ENCODE measurements around the gene ABI3BP.

The ABI3BP gene

GRCh38 chr3:100910986-100911385 lies 82.2 kb downstream of the ABI3BP start:
- no peaks in the 10 kb centered on the region for H3K27me3 ChIP-seq (ENCODE audit: control insufficient read depth in 1 of 2, insufficient read depth in 2 of 2, low read length in 2 of 2)
- no peak overlapping the region for H3K4me3 ChIP-seq (ENCODE audit: low read depth in 1 of 2, low read length in 2 of 2)
- H3K27ac ChIP-seq (ENCODE audit: low read depth, low read length) = no peak overlapping the region
- peaks cover 18% of the 10 kb centered on the region for H3K4me1 ChIP-seq (ENCODE audit: insufficient read depth, low read length)
- no peaks in the 10 kb centered on the region for H3K36me3 ChIP-seq (ENCODE audit: insufficient read depth, low read length)
- no peak overlapping the region for H3K9ac ChIP-seq (ENCODE audit: low read length)
- no peaks in the 10 kb centered on the region for H3K9me3 ChIP-seq (ENCODE audit: low read length)

- H3K9ac ChIP-seq (ENCODE audit: low read length) = no peak overlapping the region
- H3K36me3 ChIP-seq (ENCODE audit: insufficient read depth, low read length) = peaks cover 8% of the 10 kb centered on the region
These were observed 90.6 kb downstream of the ABI3BP start for GRCh38 chr3:100902572-100902971.

DNA sequence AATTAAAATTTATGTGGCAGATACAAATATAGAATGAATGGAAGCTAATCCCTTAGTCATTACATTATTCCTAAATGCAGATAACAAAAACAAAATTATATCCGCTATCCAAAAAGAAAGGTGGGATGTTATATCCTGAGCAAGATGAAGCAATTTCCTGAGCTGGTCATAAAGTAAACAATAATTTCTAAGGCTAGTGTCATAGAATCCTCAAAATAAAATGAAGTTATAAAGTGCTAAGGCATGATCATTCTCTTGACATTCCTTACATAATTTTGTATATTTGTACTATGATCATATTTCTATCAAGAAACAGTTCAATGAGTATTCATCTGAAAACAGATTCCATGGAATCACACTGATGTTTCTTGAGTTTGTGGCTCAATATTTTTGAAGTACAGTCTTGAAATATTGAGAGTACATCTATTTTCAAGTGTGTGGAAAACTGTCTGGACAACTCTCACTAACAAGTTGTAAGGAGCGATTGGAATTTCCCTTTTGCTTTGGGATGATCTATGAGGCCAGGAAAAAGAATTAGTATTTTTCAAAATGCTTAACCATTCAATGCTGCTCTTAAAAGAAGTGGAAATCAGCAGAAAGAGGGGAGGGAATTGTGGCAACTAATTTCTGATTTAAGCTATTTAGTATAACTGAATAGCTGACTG lies 92.4 kb downstream of the ABI3BP start:
- H3K9ac ChIP-seq (ENCODE audit: low read length) = no peak overlapping the region
- no peaks in the 10 kb centered on the region for H3K27me3 ChIP-seq (ENCODE audit: control insufficient read depth in 1 of 2, insufficient read depth in 2 of 2, low read length in 2 of 2)
- H3K4me1 ChIP-seq (ENCODE audit: insufficient read depth, low read length) = no peaks in the 10 kb centered on the region
- no peaks in the 10 kb centered on the region for H3K9me3 ChIP-seq (ENCODE audit: low read length)
- H3K27ac ChIP-seq (ENCODE audit: low read depth, low read length) = no peak overlapping the region
- H3K4me3 ChIP-seq (ENCODE audit: low read depth in 1 of 2, low read length in 2 of 2) = no peak overlapping the region
- peaks cover 8% of the 10 kb centered on the region for H3K36me3 ChIP-seq (ENCODE audit: insufficient read depth, low read length)

More at GRCh38 chr3:100902572-100902971, 90.6 kb downstream of the ABI3BP start:
- Histone ChIP-seq H3K4me3 (ENCODE audit: low read depth in 1 of 2, low read length in 2 of 2) (no peak overlapping the region), H3K27ac (ENCODE audit: low read depth, low read length) (no peak overlapping the region), H3K9me3 (ENCODE audit: low read length) (no peaks in the 10 kb centered on the region), H3K4me1 (ENCODE audit: insufficient read depth, low read length) (no peaks in the 10 kb centered on the region), H3K27me3 (ENCODE audit: control insufficient read depth in 1 of 2, insufficient read depth in 2 of 2, low read length in 2 of 2) (no peaks in the 10 kb centered on the region)

DNA sequence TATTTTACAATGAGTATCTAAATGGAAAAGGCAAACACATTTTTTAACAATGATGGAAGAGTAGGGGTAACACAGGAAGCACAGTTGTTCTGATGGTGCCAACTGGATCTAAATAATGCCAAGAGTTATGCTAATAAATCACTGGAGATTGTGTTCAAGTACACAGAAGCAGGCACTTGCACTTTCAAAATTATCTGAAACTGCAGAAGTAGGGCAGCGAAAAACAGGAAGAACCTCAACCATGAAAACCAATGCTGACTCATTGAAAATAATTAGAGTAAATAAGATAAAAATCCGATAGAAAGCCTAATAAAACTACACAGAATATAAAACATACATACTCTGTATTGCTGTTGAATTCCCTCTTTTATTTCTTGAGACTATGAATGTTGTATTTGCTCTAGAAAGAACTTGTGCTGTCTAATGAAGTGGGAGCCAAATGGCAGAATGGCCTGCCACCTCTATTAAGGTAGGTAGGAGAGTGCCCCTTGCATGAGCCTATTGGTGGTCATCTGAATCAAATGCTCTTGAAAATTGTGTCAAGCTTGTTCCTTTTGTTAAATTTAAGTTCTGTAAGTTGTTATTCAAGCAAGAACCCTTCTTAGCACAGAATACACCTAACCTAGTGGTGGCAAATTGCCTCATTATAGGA lies 93.7 kb downstream of the ABI3BP start:
- Histone ChIP-seq H3K4me3 (ENCODE audit: low read depth in 1 of 2, low read length in 2 of 2) (no peak overlapping the region), H3K27me3 (ENCODE audit: control insufficient read depth in 1 of 2, insufficient read depth in 2 of 2, low read length in 2 of 2) (no peaks in the 10 kb centered on the region), H3K9me3 (ENCODE audit: low read length) (no peaks in the 10 kb centered on the region), H3K27ac (ENCODE audit: low read depth, low read length) (no peak overlapping the region), H3K9ac (ENCODE audit: low read length) (no peak overlapping the region), H3K36me3 (ENCODE audit: insufficient read depth, low read length) (peaks cover 8% of the 10 kb centered on the region), H3K4me1 (ENCODE audit: insufficient read depth, low read length) (no peaks in the 10 kb centered on the region)

DNA sequence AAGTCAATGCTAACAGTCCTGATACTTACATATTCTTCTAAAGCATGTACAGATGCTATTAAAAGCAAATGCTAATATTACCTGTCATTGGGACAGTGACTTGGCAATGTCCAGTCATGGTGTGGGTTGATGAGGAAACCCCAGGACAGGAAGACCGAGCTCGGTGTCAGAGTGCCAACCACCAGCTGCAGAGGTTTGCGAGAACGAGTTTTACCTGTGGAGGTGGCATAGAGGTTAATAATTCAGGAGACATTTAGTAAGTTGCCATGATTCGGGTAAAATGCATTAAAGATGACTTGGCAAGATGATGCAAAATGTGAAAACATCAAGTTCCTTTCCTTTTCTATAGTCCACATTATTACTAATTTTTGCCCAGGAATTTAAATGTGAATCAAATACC lies 94.5 kb downstream of the ABI3BP start:
- no peaks in the 10 kb centered on the region for H3K27me3 ChIP-seq (ENCODE audit: control insufficient read depth in 1 of 2, insufficient read depth in 2 of 2, low read length in 2 of 2)
- H3K9ac ChIP-seq (ENCODE audit: low read length) = no peak overlapping the region

GRCh38 chr3:100896994-100897393 lies 96.2 kb downstream of the ABI3BP start:
- Histone ChIP-seq H3K9ac (ENCODE audit: low read length) (no peak overlapping the region), H3K36me3 (ENCODE audit: insufficient read depth, low read length) (peaks cover 13% of the 10 kb centered on the region), H3K27ac (ENCODE audit: low read depth, low read length) (no peak overlapping the region), H3K27me3 (ENCODE audit: control insufficient read depth in 1 of 2, insufficient read depth in 2 of 2, low read length in 2 of 2) (no peaks in the 10 kb centered on the region), H3K4me3 (ENCODE audit: low read depth in 1 of 2, low read length in 2 of 2) (no peak overlapping the region), H3K4me1 (ENCODE audit: insufficient read depth, low read length) (peaks cover 6% of the 10 kb centered on the region), H3K9me3 (ENCODE audit: low read length) (no peaks in the 10 kb centered on the region)

More for the DNA sequence above, 94.5 kb downstream of the ABI3BP start:
- Histone ChIP-seq H3K36me3 (ENCODE audit: insufficient read depth, low read length) (peaks cover 13% of the 10 kb centered on the region), H3K27ac (ENCODE audit: low read depth, low read length) (no peak overlapping the region), H3K4me3 (ENCODE audit: low read depth in 1 of 2, low read length in 2 of 2) (no peak overlapping the region), H3K9me3 (ENCODE audit: low read length) (no peaks in the 10 kb centered on the region), H3K4me1 (ENCODE audit: insufficient read depth, low read length) (peaks cover 1% of the 10 kb centered on the region)

GRCh38 chr3:100893590-100893989 lies 99.6 kb downstream of the ABI3BP start:
- no peaks in the 10 kb centered on the region for H3K27me3 ChIP-seq (ENCODE audit: control insufficient read depth in 1 of 2, insufficient read depth in 2 of 2, low read length in 2 of 2)
- H3K9ac ChIP-seq (ENCODE audit: low read length) = no peak overlapping the region
- no peak overlapping the region for H3K27ac ChIP-seq (ENCODE audit: low read depth, low read length)
- no peak overlapping the region for H3K4me3 ChIP-seq (ENCODE audit: low read depth in 1 of 2, low read length in 2 of 2)
- H3K9me3 ChIP-seq (ENCODE audit: low read length) = no peaks in the 10 kb centered on the region
- H3K4me1 ChIP-seq (ENCODE audit: insufficient read depth, low read length) = peaks cover 6% of the 10 kb centered on the region
- peaks cover 13% of the 10 kb centered on the region for H3K36me3 ChIP-seq (ENCODE audit: insufficient read depth, low read length)

DNA sequence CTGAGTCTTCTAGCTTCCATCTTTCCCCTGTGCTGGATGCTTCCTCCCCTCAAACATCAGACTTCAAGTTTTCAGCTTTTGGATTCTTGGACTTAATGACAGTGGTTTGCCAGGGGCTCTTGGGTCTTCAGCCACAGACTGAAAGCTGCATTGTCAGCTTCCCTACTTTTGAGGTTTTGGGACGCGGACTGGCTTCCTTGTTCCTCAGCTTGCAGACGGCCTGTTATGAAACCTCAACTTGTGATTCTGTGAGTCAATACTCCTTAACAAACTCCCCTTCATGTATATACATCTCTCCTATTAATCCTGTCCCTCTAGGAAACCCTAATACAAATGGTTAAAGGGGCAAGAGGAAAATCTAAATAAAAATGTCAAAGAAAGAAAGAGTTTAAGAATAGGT lies 100.1 kb downstream of the ABI3BP start:
- no peak overlapping the region for H3K4me3 ChIP-seq (ENCODE audit: low read depth in 1 of 2, low read length in 2 of 2)
- peaks cover 6% of the 10 kb centered on the region for H3K4me1 ChIP-seq (ENCODE audit: insufficient read depth, low read length)
- H3K27me3 ChIP-seq (ENCODE audit: control insufficient read depth in 1 of 2, insufficient read depth in 2 of 2, low read length in 2 of 2) = no peaks in the 10 kb centered on the region
- no peak overlapping the region for H3K9ac ChIP-seq (ENCODE audit: low read length)
- no peaks in the 10 kb centered on the region for H3K9me3 ChIP-seq (ENCODE audit: low read length)
- H3K27ac ChIP-seq (ENCODE audit: low read depth, low read length) = no peak overlapping the region
- peaks cover 8% of the 10 kb centered on the region for H3K36me3 ChIP-seq (ENCODE audit: insufficient read depth, low read length)

DNA sequence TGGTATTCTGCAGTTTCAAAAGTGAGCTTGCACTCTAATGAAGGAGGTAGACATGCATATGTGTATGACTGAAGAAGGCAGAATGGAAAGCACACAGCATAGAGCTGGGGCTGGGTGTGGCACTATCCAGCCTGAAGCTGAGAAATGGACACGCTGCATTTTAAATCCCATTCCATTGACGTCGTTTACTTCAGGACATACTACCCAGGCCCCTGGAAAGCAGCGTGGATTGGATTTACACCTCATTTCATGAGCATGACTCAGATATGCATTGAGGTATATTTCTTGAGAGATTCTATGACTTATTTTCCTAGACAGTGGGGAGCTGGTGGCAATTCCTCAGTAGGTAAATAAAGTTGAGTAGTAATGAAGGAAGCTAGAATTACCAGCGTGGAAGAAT lies 101.4 kb downstream of the ABI3BP start:
- Histone ChIP-seq H3K27me3 (ENCODE audit: control insufficient read depth in 1 of 2, insufficient read depth in 2 of 2, low read length in 2 of 2) (no peaks in the 10 kb centered on the region), H3K9ac (ENCODE audit: low read length) (no peak overlapping the region), H3K4me1 (ENCODE audit: insufficient read depth, low read length) (peaks cover 6% of the 10 kb centered on the region), H3K36me3 (ENCODE audit: insufficient read depth, low read length) (peaks cover 4% of the 10 kb centered on the region), H3K4me3 (ENCODE audit: low read depth in 1 of 2, low read length in 2 of 2) (no peak overlapping the region), H3K27ac (ENCODE audit: low read depth, low read length) (no peak overlapping the region), H3K9me3 (ENCODE audit: low read length) (no peaks in the 10 kb centered on the region)

GRCh38 chr3:100891033-100891432 lies 102.2 kb downstream of the ABI3BP start:
- Histone ChIP-seq H3K27ac (ENCODE audit: low read depth, low read length) (no peak overlapping the region), H3K4me3 (ENCODE audit: low read depth in 1 of 2, low read length in 2 of 2) (no peak overlapping the region), H3K9me3 (ENCODE audit: low read length) (no peaks in the 10 kb centered on the region), H3K4me1 (ENCODE audit: insufficient read depth, low read length) (peaks cover 6% of the 10 kb centered on the region), H3K27me3 (ENCODE audit: control insufficient read depth in 1 of 2, insufficient read depth in 2 of 2, low read length in 2 of 2) (no peaks in the 10 kb centered on the region), H3K9ac (ENCODE audit: low read length) (no peak overlapping the region), H3K36me3 (ENCODE audit: insufficient read depth, low read length) (peaks cover 4% of the 10 kb centered on the region)

GRCh38 chr3:100888881-100889280 lies 104.3 kb downstream of the ABI3BP start:
- Histone ChIP-seq H3K4me1 (ENCODE audit: insufficient read depth, low read length) (peaks cover 6% of the 10 kb centered on the region), H3K9me3 (ENCODE audit: low read length) (no peaks in the 10 kb centered on the region), H3K9ac (ENCODE audit: low read length) (no peak overlapping the region)

DNA sequence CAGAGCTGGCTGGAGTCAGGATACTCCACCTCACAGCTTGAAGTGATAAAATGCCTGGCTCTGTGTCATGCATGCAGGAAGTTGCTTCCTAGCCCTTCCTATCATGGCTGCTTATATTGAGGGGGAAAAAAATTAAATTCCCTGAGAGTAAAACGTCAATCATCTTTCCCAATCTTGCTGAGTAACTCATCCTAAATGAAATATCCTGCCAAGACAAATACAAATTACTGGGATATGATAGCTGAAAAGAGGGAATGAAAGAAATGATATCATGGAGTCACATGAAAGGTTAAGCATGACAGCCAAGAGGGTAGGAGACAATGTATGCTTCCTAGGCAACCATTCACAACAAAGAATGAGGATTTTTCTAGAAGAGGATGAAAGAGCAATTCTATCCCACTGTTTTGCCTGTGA lies 110.6 kb downstream of the ABI3BP start:
- no peak overlapping the region for H3K4me3 ChIP-seq (ENCODE audit: low read depth in 1 of 2, low read length in 2 of 2)
- H3K36me3 ChIP-seq (ENCODE audit: insufficient read depth, low read length) = no peaks in the 10 kb centered on the region
- peaks cover 3% of the 10 kb centered on the region for H3K4me1 ChIP-seq (ENCODE audit: insufficient read depth, low read length)
- H3K27ac ChIP-seq (ENCODE audit: low read depth, low read length) = no peak overlapping the region
- H3K9me3 ChIP-seq (ENCODE audit: low read length) = no peaks in the 10 kb centered on the region
- H3K27me3 ChIP-seq (ENCODE audit: control insufficient read depth in 1 of 2, insufficient read depth in 2 of 2, low read length in 2 of 2) = no peaks in the 10 kb centered on the region
- no peak overlapping the region for H3K9ac ChIP-seq (ENCODE audit: low read length)

More at GRCh38 chr3:100888881-100889280, 104.3 kb downstream of the ABI3BP start:
- Histone ChIP-seq H3K27me3 (ENCODE audit: control insufficient read depth in 1 of 2, insufficient read depth in 2 of 2, low read length in 2 of 2) (no peaks in the 10 kb centered on the region), H3K4me3 (ENCODE audit: low read depth in 1 of 2, low read length in 2 of 2) (no peak overlapping the region), H3K27ac (ENCODE audit: low read depth, low read length) (no peak overlapping the region), H3K36me3 (ENCODE audit: insufficient read depth, low read length) (no peaks in the 10 kb centered on the region)

Data from muscle layer of colon (tissue), 2 donors.